Cerebellar cortex (tissue), 1 donor: ENCODE data around the gene SIRT2.
A peak's percentile ranks its signal among the peaks of the same experiment; 100 is the strongest.
"Not testable (repeated sequence)": the region's sequence is repeated elsewhere in the genome, so short reads cannot be mapped to it uniquely, and the experiment has no call there.

Source experiments
- DNase-seq: peaks from one replicate; pipeline ENCODE4 v3.0.0-alpha.2; 2015; ENCODE audit warnings: low spot score

The SIRT2 gene

DNA sequence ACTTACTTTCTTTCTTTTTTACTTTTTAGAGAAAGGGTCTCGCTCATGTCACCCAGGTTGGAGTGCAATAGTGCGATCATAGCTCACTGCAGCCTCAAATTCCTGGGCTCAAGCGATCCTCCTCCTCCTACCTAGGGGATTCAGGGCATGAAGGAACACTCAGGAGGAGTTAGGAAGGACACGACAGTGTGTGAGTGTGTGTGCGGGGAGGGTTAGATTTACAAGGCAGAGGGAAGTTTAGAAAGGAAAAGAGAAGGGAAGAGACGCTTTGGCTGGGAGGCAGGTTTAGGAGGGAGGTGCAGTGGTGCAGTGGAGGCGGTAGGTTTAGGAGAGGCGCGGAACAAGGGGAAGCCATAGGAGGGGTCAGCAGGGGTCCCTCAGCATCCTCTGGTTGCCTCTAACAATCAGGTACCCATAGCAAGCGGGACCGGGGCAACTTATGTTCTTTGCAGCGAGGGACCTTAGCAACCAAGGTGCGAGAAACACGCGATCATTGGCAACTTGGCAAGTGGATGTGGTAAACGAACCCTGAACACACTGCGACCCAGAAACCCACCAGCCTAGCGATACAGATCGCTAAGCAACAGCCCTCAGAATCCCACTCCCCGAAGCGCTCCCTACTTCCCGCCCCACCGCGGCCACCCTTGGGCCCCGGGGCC, 501 bp downstream of the SIRT2 start:
- peak; percentile 12 for DNase-seq

DNA sequence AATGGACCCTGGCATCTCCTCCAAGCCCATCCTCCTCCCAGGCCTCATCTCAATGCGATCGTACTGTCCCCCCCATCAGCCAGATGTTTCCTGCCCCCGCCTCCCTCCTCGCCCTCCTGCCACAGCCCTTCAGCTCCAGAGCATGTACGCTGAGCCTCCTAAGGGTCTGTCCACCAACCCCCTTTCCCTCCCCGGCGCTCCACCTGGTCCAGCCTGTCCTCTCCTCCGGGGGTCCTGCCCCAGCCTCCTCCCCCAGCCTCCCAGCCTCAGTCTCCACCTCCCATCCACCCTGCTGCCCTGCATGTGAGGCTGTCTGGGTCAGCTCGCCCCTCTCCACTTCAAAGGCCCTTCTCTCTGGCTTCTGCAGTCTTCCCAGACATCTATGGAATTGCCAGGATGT, 4.5 kb downstream of the SIRT2 start:
- DNase-seq, result no peak

DNA sequence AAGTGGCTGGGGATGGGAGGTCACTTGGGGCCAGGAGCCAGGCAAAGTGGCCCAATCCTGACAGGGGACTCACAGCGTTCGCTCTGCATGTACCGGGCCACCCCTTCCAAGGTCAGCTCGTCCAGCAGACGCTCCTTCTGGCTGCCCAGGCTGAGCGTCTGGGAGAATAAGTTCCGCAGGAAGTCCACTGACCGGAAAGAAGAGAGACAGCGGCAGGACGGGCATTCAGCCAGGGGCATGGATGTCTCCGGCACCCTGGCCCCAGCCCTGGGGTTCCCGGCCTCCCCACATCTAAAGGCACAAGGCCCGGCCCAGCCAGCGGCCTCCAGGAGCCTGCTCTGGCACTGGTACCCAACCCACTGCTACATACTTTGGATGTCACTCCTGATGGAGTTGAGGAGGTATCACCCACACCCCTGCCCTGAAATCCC, 6.1 kb downstream of the SIRT2 start:
- no peak for DNase-seq

DNA sequence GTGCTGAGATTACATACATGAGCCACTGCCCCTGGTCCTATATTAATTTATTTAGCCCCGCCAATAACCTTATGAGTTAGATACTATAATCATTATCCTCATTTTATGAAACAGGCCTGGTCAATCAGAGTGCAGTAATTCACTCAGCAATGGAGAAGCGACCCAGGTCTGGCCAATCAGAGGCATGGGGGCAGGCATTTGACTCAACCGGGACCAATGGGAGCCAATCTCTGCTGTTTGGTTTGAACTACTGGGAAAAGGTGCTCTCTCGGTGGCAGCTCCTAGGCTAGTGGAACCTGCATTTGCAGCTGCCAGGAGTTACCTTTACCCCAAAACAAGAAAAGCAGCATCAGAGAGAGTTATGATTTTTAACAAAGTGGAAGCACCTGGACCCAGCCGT, 6.6 kb downstream of the SIRT2 start:
- no peak for DNase-seq

DNA sequence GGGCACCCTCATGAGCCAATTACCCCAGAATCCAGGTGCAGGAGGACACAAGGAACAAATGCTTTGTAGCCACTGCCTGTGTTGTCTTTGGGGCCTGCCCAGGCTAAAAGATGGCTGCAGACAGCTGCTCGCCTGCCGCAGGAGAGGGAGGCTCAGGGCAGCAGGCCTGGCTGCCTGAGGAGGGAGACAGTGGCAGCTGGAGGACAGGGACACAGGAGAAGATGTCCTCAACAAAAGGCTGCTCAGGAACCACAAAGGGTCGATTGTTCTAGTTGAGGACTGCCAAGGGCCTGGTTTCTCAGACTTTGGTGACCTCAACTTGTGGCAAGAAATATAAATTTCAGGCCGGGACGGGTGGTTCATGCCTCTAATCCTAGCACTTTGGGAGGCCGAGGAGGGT, 7.6 kb downstream of the SIRT2 start:
- no peak for DNase-seq

DNA sequence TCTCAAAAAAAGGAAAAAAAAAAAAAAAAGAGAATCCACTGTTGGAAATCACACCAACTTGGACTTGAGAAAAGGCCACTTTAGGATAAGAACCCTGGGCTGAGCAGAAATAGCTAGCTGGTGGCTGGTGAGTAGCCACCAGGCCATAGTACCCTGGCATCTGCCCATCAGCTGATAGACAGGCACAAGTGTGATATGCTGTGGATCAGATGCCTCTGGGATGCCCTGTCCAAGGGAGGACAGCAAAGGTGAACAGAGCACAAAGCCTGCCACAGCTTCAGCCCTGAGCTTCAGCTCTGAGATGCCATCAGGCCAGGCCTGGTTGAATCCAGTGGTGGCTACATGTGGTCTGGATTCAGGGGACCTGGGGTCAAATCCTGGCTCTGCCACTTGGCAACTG, 8.7 kb downstream of the SIRT2 start:
- DNase-seq, result no peak

DNA sequence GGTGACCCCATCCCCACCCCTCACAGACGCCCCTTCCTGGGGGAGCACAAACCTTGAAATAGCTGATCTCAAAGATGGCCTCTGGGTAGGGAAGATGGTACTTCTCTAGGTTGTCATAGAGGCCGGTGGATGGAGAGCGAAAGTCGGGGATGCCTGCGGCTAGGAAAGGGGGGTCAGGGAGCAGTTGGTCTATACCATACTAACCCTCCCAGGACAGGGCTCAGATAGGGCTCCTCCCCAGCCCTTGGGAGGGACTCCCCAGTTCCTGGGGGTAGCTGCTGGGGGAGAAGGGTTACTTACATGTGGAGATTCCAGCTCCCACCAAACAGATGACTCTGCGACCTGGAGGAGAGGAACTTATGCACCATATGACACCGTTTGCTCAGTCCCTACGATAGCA, 9.6 kb downstream of the SIRT2 start:
- no peak for DNase-seq

DNA sequence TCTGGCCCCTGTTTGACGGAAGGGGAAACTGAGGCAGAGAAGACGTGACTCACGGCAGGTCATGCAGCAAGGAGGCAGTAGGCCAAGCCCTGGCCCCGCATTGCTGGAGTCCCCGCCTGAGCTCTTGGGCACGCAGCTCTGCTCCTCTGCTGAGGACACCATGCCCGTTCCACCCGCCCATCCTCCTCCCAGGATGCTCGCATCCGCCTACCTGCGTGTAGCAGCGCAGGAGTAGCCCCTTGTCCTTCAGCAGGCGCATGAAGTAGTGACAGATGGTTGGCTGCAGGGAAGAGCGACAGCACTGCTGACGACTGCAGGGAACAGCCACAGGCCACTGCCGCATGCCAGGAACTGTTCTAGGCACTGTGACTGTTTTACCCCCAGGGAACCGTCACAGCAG, 10.5 kb downstream of the SIRT2 start:
- DNase-seq, result peak; percentile 78

DNA sequence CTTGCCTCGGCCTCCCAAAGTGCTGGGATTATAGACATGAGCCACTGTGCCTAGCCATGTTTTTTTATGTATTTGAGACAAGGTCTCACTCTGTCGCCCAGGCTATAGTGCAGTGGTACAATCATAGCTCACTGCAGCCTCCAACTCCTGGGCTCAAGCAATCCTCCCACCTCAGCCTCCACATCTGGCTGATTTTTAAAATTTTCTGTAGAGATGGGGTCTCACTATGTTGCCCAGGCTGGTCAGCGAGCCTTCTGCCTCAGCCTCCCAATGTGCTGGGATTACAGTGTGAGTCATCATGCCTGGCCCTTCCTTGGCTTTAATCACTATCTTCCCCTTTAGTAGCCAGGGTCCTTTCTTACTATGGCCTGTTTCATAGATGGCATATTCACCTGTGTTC, 14.7 kb downstream of the SIRT2 start:
- DNase-seq, result not testable (repeated sequence)

DNA sequence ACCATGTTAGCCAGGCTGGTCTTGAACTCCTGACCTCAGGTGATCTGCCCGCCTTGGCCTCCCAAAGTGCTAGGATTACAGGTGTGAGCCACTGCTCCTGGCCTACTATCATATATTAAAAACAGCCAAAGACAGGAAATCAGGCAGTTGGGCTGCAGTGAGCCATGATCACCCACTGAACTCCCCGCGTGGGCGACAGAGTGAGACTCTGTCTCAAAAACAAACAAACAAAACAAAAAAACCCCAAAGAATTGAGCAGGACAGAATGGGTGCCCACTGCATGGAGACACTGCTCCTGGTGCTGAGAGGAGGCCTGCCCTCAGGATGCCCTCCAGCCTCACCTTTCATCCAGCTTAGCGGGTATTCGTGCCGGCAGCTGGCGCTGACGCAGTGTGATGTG, 16.1 kb downstream of the SIRT2 start:
- DNase-seq, result no peak

DNA sequence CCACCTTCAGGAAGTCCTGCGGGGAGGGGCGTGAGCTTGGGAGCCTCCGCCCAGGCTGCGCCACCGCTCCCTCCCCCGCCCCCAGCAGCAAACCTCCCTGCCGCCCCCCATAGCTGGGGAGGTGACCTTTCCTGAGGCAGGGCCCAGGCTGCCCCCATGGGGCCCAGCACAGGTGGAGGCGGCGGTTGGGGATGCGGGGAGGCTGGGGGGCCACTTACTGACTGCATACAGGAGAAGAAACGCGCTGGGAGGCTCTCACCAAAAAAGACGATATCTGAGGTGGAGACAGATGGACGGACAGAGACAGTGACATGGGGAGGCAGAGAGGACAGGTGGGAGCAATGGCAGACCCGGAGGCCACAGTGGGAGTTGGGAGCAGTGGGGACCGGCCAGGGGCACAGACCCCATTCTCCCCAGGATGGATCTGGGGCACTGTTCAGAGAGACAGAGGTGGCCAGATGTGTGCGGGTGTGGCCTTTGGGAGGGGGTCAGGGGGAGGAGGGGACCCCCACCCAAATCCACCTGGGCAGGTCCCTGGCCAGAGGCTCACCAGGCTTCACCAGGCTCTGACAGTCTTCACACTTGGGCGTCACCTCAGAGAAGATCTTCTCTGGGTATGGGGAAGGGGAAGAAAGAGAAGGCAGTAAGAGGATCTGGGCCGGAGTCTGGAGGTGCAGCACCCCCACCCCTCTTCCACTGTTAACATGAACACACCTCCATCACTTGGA, 18.4 kb downstream of the SIRT2 start:
- DNase-seq, result no peak

DNA sequence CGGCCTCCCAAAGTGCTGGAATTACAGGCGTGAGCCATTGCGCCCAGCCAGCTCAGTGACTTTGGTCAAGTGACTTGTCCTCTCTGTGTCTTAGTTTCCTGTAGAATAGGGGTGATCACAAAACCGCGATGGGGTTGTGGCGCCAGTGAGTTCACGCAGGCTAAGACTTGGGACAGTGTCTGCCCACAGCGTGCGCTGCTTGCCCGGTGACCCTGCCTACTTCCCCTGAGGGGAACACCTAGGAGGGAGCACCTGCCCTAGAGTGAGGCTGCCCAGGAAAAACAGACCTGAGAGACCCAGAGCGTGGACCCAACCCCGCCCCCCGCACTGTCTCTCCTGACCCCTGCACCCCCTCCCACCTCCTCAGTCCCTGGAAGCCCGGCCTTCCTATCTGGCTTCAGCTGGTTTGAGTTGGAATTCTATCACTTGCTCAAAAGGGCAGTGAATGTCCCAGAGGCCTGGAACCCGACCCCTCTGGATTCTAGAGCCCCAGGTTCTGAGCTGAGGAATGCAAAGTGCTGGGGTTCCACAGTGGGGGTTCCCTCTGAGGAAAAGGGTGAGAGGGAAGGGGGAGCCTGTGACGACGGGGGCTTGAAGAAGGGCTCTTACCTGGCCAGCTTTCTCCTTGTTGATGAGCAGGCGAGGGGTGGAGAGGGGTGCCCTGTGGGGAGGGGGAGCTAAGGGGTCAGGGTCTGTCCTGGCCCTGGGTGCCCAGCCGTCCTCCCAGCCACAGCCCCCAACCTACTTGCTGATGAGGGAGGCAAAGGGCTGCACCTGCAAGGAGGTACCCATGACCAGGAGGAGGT, 19.1 kb downstream of the SIRT2 start:
- DNase-seq, result no peak

DNA sequence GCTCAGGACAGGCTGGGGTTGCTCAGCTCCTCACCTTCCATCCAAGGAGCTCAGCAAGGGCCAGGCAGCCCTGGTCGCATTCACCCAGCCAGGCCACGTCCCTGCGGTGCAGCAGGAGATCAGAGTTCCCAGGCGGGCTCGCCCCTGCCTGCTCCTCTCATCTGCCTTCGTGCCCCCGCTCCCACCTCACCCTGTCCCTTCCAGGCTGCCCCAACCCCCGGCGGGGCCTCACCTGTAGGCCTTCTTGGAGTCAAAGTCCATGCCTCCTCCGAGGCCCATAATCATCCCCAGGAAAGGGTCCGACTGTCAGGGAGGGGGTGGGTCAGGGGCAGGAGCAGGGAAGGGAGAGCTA, 20.0 kb downstream of the SIRT2 start:
- no peak for DNase-seq

DNA sequence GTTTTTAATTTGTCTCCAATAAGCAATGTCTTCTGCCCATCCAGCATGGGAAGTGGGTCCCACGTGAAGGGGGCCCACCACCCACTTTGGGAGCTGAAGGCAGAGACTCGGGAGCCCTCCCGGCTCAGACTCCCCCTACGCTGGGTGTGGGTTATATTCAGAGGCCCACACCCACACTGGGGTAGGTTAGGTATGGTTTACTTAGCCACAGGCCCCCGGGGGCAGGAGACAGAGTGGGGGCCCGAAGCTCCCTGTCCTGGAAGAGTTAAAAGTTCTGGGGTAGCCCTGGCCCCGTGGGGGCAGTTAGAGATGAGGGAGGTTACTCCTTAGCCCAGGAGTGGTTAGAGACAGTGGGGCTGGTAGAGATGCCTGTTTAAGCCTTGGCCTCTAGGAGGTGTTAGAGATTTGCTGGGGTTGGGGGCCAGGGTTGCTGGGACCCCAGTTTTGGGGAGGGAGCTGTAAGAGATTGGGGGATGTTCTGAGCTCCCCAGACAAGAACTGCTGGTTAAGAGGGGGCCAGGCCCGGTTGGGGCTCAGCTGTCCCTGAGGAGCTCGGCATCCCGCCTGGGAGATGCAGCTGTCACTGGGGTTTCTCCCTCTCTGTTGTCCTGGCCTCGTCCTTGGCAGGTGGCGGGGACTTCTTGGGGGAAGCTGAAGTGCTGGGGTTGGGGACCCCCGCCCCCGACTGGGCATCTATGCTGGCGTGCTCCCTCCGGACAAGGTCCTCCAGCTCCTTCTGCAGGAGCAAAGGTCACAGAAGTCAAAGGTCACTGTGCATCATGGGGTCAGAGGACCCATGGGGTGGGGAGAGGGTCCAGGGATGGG, 20.6 kb downstream of the SIRT2 start:
- DNase-seq, result no peak

DNA sequence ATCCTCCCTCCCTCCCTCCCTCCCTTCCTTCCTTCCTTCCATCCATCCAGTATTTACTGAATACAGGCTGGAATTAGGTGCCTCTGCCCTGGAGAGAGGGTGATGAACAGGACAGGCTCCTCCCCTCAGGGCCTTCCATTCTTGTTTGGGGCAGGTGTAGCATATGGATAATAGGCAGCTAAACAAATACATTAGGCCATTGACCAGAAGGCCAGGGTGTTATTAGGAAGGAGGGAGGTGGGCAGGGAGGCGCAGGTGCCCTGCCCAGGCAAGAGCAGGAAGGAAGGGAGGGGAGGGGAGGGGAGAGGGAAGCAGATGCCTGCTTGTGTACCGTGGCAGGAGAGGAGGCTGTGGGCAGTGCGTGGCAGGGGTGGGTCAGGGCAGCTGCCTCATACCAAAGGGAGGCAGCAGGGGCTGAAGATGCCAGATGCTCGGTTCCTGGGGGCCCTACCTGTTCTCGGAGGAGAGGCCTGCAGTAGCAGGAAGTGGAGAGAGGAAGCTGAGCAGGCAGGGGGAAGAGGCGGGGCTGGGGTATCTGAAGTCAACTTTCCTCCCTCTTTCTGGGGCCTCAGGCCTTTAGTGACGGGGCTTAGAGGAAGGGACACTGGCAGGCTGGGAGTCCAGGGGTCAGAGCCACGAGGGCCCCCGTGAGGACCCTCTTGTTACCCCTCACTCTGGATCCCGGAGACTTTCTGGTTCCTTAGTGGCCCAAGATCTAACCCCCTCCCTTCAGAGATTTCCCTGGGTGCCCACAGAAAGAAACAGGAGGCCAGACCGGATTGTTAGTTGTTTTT, 21.4 kb downstream of the SIRT2 start, which contains the start of gene RINL:
TSS of gene RINL (minus strand) at position 495 of the 794 bp plus-strand sequence. CDS start 1,533 bp downstream, outside the sequence.
- no peak for DNase-seq

DNA sequence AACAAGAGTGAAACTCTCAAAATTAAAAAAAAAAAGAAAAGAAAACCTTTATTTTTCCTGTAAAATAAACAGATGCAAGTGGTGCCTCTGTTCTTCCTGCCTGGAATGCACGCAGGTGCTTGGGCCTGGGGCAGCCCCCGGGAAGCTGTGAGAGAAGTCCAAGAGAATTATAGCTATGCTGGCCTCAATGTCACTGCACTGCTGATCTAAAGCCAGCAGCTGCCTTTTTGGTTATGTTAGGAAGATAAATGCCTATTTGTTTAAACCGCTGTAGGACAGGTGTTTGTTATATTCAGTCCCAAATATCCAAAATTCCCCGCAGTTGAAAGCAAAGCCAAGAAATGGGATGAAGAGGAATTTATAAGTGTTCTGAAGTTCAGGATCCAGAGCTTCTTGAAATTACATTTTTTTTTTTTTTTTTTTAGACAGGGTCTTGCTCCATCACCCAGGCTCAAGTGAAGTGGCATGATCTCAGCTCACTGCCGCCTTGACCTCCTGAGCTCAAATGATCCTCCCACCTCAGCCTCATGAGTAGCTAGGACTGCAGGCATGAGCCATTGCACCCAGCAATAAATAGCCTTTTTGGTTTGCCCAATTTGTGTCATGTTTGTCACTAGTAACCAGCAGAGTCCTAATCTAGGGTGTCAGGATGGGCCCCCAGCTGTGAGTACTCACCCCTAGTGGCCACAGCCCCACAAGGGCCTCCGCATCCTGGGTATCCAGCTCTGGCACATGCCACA, 23.6 kb downstream of the SIRT2 start:
- no peak for DNase-seq

DNA sequence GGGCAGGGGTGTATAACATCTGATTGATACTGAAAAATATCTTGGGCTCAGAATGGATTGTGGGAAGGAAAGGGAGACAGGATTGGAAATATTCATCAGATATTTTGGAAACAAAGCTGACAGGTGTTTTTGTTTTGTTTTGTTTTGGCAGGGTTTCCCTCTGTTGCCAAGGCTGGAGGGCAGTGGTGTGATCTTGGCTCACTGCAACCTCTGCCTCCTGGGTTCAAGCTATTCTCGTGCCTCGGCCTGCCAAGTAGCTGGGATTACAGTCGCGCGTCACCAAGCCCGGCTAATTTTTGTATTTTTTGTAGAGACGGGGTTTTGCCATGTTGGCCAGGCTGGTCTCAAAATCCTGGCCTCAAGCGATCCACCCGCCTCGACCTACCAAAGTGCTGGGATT, 26.0 kb downstream of the SIRT2 start:
- DNase-seq, result not testable (repeated sequence)

DNA sequence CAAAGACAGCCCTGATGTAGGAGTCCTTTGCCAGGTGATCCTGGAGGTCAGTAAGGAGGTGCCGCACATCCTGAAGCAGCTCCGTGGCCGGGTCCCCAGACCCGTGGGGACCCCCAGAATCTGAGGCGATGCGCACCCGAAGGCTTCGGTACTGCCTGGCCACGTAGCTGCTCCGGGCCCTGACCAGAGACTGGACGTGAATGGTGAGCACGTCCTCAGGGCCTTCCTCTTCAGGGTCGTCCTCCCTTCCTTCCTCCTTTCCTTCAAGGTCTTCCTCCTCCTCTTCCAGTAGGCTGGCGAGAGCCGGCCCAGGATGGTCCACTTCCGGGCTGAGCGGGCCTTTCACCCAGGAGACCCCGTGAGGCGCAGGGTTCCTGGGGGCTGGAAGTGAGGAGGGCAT, 28.8 kb downstream of the SIRT2 start:
- no peak for DNase-seq

DNA sequence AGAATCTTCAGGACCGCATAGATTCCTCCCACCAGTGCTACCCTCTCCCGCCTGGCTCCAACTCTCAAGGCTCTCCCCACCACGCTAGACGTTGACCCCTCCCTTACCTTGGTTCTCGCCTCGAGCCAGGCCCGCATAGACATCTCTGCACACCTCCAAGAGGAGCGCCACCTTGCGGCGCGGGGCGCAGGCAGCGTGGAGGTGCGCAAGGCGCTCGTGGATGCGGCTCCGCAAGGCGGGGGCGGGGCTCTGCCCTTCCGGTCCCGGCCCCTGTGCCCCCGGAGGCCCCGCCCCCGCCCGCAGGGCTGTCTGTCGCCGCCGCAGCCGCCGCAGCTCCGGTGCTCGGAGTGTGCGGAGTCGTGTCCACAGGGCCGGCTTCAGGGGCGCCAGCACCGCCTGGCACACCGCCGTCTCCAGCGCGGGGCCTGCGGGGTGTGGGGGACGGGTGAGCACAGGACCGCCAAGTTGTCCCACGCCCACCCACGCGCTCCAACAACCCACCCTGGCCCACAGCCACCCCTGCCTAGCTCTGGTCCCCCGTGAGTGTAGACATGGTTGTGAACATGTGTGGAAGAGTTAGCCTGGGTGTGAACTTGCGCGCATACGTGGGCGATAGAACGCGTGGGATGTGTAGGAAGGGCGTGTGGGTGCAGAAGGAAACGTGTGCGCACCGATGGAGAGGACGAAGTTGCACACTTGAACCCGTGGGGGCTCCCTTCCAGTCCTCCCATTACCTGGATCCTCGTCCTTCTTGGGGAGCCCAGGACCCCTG, 29.4 kb downstream of the SIRT2 start:
- DNase-seq, result peak; percentile 89
